HG02798 (cell line): ENCODE measurements around the gene LIX1L.

ENCODE experiments used
- ATAC-seq: cut with Tn5 transposase; IDR thresholded peaks from one replicate; pipeline ENCODE4 v1.9.1; 2021; ENCODE audit warnings: mild to moderate bottlenecking; ENCODE audit not compliant: unreplicated experiment, poor library complexity

The LIX1L gene

DNA sequence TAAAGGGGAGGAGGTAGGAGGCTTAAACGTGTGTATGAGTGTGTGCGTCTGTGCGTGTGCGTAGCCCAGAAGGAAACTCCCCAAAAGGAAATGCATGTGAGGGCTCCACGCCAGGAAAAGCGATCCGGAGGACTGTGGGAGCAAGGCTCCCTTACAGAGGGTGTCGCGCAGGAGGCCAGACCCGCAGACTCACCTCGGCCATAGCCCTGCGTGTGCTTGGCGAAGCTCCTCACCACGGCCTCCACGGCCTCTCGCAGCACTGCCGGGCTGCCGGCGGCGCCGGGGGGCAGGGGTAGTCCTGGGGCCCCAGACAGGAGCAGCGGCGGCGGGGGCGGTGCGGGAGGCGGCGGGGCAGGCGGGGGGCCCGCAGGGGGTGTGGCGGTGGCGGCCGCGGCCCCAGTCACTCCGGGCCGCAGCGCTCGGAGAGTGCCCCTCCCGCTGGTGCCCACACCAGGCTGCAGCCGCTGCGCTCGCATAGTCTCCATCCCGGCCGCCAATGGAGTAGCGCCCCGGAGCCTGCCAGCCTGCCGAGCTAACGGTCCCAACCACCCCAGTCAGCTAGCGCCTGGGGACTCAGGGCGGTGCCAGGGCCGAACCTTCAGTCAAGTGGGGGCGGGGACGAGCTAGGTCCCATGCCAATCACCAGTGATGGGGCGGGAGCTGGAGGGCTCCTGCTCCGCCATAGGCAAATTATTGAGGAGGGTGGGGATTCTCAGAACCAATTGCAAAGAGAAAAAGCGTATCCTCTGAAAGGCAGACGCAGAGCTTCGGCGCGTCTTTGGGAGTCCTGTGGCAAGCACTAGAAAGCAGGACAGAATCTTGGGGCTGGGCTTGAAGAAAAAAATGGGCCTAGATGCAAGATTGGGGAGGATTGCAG lies at the start of gene LIX1L:
Gene LIX1L, minus strand, starts transcription at position 575 of the 877 bp plus-strand sequence. Its CDS starts 90 bp downstream, at position 485.
- peak; percentile 91 for ATAC-seq

DNA sequence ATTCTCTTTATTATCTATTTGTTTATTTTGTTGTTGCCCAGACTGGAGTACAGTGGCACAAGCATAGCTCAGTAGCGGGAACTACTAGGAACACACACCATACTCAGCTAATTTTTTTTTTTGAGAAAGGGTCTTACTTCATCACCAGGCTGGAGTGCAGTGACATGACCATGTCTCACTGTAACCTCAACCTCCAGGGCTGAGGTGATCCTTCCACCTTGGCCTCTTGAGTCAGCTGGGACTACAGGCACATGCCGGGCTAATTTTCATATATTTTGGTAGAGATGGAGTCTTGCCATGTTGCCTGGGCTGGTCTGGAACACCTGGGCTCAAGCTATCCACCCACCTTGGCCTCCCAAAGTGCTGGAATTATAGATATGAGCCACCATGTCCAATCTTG lies 43.9 kb upstream of the LIX1L start:
- no peak for ATAC-seq

GRCh38 chr1:145999321-146000024 lies 41.7 kb upstream of the LIX1L start:
- ATAC-seq: no peak

GRCh38 chr1:145997718-145998023 lies 39.9 kb upstream of the LIX1L start:
- ATAC-seq: no peak

- peak; percentile 16 for ATAC-seq
Measured at GRCh38 chr1:145997016-145997717, 39.4 kb upstream of the LIX1L start.

GRCh38 chr1:145996433-145997015 lies 38.7 kb upstream of the LIX1L start, which contains the start of gene TXNIP:
TSS of gene TXNIP (minus strand) at chr1:145996579. CDS start at chr1:145996266, 313 bp downstream.
- peak; percentile 97 for ATAC-seq

GRCh38 chr1:145995964-145996432 lies 38.2 kb upstream of the LIX1L start:
- no peak for ATAC-seq

- no peak for ATAC-seq
Measured at GRCh38 chr1:145995148-145995881, 37.5 kb upstream of the LIX1L start.

DNA sequence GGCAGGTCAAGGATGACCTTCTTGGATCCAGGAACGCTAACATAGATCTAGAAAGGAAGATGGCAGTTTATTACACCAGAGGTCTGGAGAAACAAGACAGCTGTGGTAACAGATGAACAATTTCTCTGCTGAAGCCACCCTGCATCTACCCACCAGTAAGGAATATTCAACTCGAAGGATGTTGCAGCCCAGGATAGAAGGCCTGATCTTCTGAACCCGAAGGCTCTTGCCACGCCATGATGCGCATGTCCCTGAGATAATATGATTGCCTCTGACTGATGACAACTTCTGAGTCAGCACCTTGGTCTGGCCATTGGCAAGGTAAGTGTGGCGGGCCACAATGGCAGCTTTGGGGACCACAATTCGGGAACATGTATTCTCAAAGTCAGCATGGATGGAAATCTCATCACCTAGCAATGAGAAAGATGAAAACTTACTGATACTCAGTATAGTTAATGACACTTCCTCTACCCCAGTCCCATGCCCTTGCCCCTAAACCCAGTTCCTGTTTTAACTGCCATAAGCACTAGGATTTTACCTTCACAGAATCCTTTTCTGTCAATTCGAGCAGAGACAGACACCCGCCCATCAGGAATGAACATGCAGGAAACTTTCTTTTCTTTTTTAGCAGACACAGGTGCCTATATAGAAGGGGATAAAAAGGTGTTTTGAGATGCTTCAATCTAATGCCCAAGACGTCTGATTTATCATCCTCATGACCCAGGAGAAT lies 36.7 kb upstream of the LIX1L start:
- no peak for ATAC-seq

GRCh38 chr1:145993618-145994390 lies 36.0 kb upstream of the LIX1L start:
- ATAC-seq: no peak

GRCh38 chr1:145992958-145993617 lies 35.3 kb upstream of the LIX1L start:
- no peak for ATAC-seq

GRCh38 chr1:145992502-145992936 lies 34.7 kb upstream of the LIX1L start:
- ATAC-seq: no peak

DNA sequence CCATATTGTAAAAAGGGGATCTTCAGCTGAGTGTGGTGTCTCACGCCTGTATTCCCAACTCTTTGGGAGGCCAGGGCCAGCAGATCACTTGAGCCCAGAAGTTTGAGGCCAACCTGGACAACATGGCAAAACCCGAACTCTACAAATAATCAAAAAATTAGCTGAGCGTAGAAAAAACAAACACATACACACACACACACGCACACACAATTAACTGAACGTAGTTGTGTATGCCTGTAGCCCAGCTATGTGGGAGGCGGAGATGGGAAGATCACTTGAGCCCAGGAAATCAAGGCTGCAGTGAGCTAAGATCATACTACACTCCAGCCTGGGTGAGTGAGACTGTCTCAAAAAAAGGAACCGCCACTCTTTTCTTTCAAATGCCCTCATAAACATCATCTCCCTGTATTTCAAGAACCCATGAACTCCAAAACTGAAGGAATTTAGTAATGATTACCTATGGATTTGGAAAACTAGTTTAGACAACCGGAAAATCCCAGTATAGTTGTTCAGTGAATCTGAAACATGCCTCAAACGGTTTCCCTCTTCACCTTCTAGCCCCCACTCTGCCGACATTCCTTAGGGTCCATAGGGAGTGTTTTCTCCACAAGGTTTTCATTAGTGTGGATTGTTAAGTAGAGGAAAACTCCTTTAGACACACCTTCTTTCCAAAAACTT lies 34.1 kb upstream of the LIX1L start:
- no peak for ATAC-seq

- no peak for ATAC-seq
Measured at GRCh38 chr1:145990249-145990855, 32.5 kb upstream of the LIX1L start.

DNA sequence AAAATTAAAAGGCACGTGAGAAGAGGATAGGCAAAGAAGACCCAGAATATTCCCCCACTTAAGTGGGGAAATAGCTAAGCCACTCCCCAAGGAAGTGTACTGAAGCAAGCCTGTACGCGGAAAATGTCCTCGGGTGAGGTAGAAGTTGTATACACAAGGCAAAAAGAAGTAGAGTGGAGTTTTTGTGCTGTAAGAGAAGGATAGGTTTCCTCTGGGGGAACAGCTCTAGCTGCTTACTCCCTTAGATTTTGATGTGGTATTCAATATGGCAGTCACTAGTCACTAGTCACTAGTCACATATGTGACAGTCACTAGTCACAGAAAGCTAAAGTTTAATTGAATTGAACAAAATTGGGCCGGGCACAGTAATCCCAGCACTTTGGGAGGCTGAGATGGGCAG lies 31.0 kb upstream of the LIX1L start:
- no peak for ATAC-seq

DNA sequence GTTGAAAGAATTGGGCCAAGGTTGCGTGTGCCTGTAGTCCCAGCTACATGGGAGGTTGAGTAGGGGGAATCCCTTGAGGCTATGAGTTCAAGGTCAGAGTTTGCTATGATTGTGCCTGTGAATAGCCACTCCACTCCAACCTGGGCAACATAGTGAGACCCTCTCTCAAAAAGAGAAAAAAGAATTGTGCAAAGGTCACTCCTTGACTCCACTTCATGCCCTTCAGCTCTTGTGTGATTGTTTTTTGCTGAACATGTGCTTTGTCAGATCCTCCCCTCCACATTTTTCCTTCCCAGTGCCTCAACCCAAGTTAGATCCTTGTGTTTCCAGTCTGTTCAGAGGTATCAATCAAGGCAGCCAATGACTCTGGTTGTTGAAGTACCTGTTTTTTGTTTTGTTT lies 30.1 kb upstream of the LIX1L start:
- no peak for ATAC-seq

DNA sequence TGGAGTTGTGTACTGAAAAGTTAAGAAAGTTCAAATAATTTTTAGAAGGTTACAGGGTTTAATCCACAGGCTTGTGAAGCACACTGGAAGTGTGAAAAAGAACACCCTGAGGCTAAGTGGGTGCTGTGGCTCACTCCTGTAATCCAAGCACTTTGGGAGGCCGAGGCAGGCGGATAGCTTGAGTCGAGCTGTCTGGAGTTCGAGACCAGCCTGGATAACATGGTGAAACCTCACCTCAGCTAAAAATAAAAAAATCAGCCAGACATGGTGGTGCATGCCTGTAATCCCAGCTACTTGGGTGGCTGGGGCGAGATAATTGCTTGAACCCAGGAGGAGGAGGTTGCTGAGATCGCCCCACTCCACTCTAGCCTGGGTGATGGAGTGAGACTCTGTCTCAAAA lies 28.7 kb upstream of the LIX1L start:
- no peak for ATAC-seq
